Thyroid gland (tissue), 4 donors: ENCODE data around the gene C5orf58.

Experiments
- CTCF ChIP-seq, 6 experiments: fragments of 200-600 bp in 3 of 6; fragments of 450-650 bp in 3 of 6; sonication (generic) in 3 of 6; IDR thresholded peaks; one replicate each; pipeline ENCODE4 v1.5.1; 2016 to 2019; ENCODE audit warnings: antibody characterized with exemption in 6 of 6, mild to moderate bottlenecking in 2 of 6, inconsistent platforms in 1 of 6, moderate library complexity in 1 of 6
- POLR2A ChIP-seq, 2 donors: fragments of 450-650 bp; IDR thresholded peaks; one replicate each; pipeline ENCODE4 v1.6.1; 2017; ENCODE audit warnings: antibody characterized with exemption in 2 of 2, mild to moderate bottlenecking in 2 of 2, moderate library complexity in 1 of 2

- TF ChIP-seq CTCF (IDR thresholded peaks at IDR 0.05) = no peak
- TF ChIP-seq POLR2A (IDR thresholded peaks at IDR 0.05) = no peak
Measured at GRCh38 chr5:170261528-170262043, 28.8 kb downstream of the C5orf58 start.
